Fibroblast of lung (primary cell): ENCODE measurements around the gene PLEKHJ1. TPM values are rescaled to one million over a fixed set of nuclear protein-coding genes. Genes with fewer than 3 reads are reported as not detected.
A peak's percentile ranks its signal among the peaks of the same experiment; 100 is the strongest.

Source experiments
- DNase-seq, 2 donors: peaks; one replicate each; pipeline versions ENCODE4 v3.0.0 to v3.0.0-alpha.2; 2010; ENCODE audit warnings: low read depth in 2 of 2
- H2AFZ ChIP-seq: 2 replicates; pipeline ENCODE4 v1.5.1; 2012; ENCODE audit warnings: low read length, control low read depth, inconsistent platforms
- H3K27ac ChIP-seq: 2 replicates; pipeline ENCODE4 v1.5.1; 2011; ENCODE audit warnings: low read length, control low read depth; ENCODE audit not compliant: insufficient read depth
- H3K27me3 ChIP-seq: 2 replicates; pipeline ENCODE4 v1.5.1; 2011; ENCODE audit warnings: mild to moderate bottlenecking, low read length; ENCODE audit not compliant: control insufficient read depth, insufficient read depth
- H3K36me3 ChIP-seq: 2 replicates; pipeline ENCODE4 v1.5.1; 2011; ENCODE audit warnings: low read length; ENCODE audit not compliant: control insufficient read depth, insufficient read depth
- H3K4me1 ChIP-seq: 2 replicates; pipeline ENCODE4 v1.5.1; 2011; ENCODE audit warnings: low read length; ENCODE audit not compliant: control insufficient read depth, insufficient read depth; ENCODE audit errors: extremely low read depth
- H3K4me2 ChIP-seq: 2 replicates; pipeline ENCODE4 v1.5.1; 2011; ENCODE audit warnings: low read length, control low read depth; ENCODE audit not compliant: insufficient read depth; ENCODE audit errors: extremely low read depth
- H3K4me3 ChIP-seq, 4 experiments: fragments of 200-600 bp in 1 of 4; sonication (generic) in 1 of 4; replicated peaks in 1 of 4; 2 replicates each; pipeline ENCODE4 v1.5.1; 2011 to 2016; ENCODE audit warnings: low read length in 4 of 4, low read depth in 3 of 4, mild to moderate bottlenecking in 3 of 4, control low read depth in 2 of 4, inconsistent platforms in 1 of 4, mixed read lengths in 1 of 4; ENCODE audit not compliant: insufficient read depth in 1 of 4; ENCODE audit errors: control extremely low read depth in 1 of 4
- H3K79me2 ChIP-seq: 2 replicates; pipeline ENCODE4 v1.5.1; 2012; ENCODE audit warnings: mild to moderate bottlenecking, low read length, inconsistent platforms; ENCODE audit not compliant: control insufficient read depth, insufficient read depth
- H3K9ac ChIP-seq: 2 replicates; pipeline ENCODE4 v1.5.1; 2011; ENCODE audit warnings: mild to moderate bottlenecking, low read length, control low read depth; ENCODE audit not compliant: insufficient read depth
- H3K9me3 ChIP-seq: 2 replicates; pipeline ENCODE4 v1.5.1; 2012; ENCODE audit warnings: low read depth, low read length; ENCODE audit not compliant: control insufficient read depth, insufficient read depth
- H4K20me1 ChIP-seq: 2 replicates; pipeline ENCODE4 v1.5.1; 2011; ENCODE audit warnings: low read length; ENCODE audit not compliant: control insufficient read depth, insufficient read depth; ENCODE audit errors: extremely low read depth
- EZH2 ChIP-seq: IDR thresholded peaks from 2 replicates; pipeline ENCODE4 v1.5.1; 2012; ENCODE audit warnings: low read length, control low read depth, mild to moderate bottlenecking; ENCODE audit errors: missing control alignments
- polyA plus RNA-seq, 2 donors: library from polyadenylated mRNA; depleted of rRNA in 1 of 2; stranded (reverse) in 1 of 2; unstranded in 1 of 2; fragments of >200 nt; gene quantifications; 2 replicates each; pipeline ENCODE4 v1.2.1, GENCODE V29; 2011 to 2012; ENCODE audit warnings: missing spikeins in 1 of 2
- total RNA-seq: library from RNA; depleted of rRNA; stranded (reverse); fragments of >200 nt; gene quantifications from 2 replicates; pipeline ENCODE4 v1.2.1, GENCODE V29; 2014
- TF ChIP-seq, protein P1 (sequence below), 2 donors: IDR thresholded peaks in 1 of 2; conservative IDR thresholded peaks in 1 of 2; 1 replicate in 1 of 2; 2 replicates in 1 of 2; pipeline ENCODE4 v1.5.1; 2011 to 2012; ENCODE audit warnings: low read length in 2 of 2, control low read depth in 1 of 2, inconsistent platforms in 1 of 2, low read depth in 1 of 2, mild to moderate bottlenecking in 1 of 2

The PLEKHJ1 gene
- total and polyA plus RNA-seq, 2 donors (not counting 1 experiment from before 2014, with no cell fraction given): 34.9 to 61.3 TPM

DNA sequence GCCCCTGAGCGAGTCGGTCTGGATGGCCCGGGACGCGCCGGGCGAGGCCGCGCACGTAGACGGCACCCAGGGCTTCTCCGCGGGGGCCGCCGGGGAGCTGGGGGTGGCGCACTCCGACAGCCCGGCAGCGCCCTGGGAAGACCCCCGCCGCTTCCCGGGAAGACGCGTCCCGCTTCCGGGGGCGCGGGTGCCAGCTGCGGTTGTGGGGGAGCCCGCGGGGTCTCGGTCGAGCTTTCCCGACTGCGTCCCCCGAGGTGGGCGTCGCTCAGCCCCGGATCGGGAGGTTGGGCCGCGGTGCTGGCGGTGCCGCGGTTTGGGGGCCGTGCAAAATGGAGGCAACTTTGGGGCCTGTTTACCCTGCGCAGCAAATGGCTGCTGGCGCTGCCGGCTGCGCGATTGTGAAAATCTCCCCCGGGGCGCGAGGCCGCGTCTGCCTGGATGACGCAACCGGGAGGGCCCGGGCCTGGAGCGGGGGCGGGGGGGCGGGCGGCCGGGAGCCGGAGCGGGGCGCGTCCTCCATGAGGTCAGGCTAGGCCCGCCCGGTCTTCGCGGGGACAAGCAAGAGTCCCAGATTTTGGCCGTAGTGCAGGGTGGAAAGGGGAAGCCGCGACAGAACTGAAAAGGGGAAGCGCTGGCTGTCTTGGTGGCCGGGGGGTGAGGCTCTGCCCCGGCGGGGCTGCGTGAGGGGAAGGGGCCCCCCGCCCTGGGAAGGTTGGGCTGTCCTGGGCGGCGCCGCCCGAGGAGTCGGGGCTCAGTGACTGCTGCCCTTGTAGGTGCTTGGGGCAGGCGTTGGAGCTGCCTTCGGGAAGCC lies 34.5 kb upstream of the PLEKHJ1 start:
- peak overlapping the region; percentile 97 for H3K9ac ChIP-seq
- H3K4me1 ChIP-seq: peaks cover 17% of the 10 kb centered on the region
- H3K4me2 ChIP-seq: peak overlapping the region; percentile 42
- H3K27me3 ChIP-seq: no peaks in the 10 kb centered on the region
- no peak overlapping the region for H2AFZ ChIP-seq
- H3K36me3 ChIP-seq: peaks cover 20% of the 10 kb centered on the region
- peaks cover 57% of the 10 kb centered on the region for H3K79me2 ChIP-seq
- H3K4me3 ChIP-seq: peak overlapping the region; percentile 66 to 99 (median 84)
- peak overlapping the region; percentile 95 for H3K27ac ChIP-seq
- peaks cover 4% of the 10 kb centered on the region for H4K20me1 ChIP-seq
- DNase-seq: peak; percentile 82 to 89
- TF ChIP-seq, protein P1, sequence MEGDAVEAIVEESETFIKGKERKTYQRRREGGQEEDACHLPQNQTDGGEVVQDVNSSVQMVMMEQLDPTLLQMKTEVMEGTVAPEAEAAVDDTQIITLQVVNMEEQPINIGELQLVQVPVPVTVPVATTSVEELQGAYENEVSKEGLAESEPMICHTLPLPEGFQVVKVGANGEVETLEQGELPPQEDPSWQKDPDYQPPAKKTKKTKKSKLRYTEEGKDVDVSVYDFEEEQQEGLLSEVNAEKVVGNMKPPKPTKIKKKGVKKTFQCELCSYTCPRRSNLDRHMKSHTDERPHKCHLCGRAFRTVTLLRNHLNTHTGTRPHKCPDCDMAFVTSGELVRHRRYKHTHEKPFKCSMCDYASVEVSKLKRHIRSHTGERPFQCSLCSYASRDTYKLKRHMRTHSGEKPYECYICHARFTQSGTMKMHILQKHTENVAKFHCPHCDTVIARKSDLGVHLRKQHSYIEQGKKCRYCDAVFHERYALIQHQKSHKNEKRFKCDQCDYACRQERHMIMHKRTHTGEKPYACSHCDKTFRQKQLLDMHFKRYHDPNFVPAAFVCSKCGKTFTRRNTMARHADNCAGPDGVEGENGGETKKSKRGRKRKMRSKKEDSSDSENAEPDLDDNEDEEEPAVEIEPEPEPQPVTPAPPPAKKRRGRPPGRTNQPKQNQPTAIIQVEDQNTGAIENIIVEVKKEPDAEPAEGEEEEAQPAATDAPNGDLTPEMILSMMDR (conservative IDR thresholded peaks at IDR 0.05 in 1 of 2, IDR thresholded peaks at IDR 0.05 in 1 of 2; ENCODE audit: low read depth in 1 of 2, low read length in 2 of 2): no peak
- TF ChIP-seq EZH2: no peak
- no peaks in the 10 kb centered on the region for H3K9me3 ChIP-seq

DNA sequence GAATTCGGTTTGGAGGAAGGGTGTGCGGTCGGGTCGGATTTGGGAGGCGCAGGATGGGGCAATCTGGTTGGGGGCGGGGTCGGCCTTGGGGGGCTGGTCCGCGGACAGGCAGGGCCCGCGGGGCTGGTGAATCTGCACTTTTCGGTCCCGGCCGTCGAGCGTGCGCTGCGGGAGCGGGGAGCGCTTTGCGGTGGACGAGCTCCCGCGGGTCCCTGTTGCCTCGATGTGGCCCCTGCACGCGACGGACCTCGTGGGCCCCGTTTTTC lies 34.0 kb upstream of the PLEKHJ1 start:
- peak overlapping the region; percentile 97 for H3K9ac ChIP-seq
- peak overlapping the region; percentile 65 to 99 (median 82) for H3K4me3 ChIP-seq
- H3K9me3 ChIP-seq: no peaks in the 10 kb centered on the region
- TF ChIP-seq, protein P1 (conservative IDR thresholded peaks at IDR 0.05 in 1 of 2, IDR thresholded peaks at IDR 0.05 in 1 of 2; ENCODE audit: low read depth in 1 of 2, low read length in 2 of 2): no peak
- no peak for TF ChIP-seq EZH2
- H3K27me3 ChIP-seq: no peaks in the 10 kb centered on the region
- H4K20me1 ChIP-seq: peaks cover 4% of the 10 kb centered on the region
- peak overlapping the region; percentile 95 for H3K27ac ChIP-seq
- no peak for DNase-seq
- peaks cover 52% of the 10 kb centered on the region for H3K79me2 ChIP-seq
- H2AFZ ChIP-seq: no peak overlapping the region
- H3K4me2 ChIP-seq: no peak overlapping the region
- peaks cover 16% of the 10 kb centered on the region for H3K36me3 ChIP-seq
- H3K4me1 ChIP-seq: peaks cover 17% of the 10 kb centered on the region

DNA sequence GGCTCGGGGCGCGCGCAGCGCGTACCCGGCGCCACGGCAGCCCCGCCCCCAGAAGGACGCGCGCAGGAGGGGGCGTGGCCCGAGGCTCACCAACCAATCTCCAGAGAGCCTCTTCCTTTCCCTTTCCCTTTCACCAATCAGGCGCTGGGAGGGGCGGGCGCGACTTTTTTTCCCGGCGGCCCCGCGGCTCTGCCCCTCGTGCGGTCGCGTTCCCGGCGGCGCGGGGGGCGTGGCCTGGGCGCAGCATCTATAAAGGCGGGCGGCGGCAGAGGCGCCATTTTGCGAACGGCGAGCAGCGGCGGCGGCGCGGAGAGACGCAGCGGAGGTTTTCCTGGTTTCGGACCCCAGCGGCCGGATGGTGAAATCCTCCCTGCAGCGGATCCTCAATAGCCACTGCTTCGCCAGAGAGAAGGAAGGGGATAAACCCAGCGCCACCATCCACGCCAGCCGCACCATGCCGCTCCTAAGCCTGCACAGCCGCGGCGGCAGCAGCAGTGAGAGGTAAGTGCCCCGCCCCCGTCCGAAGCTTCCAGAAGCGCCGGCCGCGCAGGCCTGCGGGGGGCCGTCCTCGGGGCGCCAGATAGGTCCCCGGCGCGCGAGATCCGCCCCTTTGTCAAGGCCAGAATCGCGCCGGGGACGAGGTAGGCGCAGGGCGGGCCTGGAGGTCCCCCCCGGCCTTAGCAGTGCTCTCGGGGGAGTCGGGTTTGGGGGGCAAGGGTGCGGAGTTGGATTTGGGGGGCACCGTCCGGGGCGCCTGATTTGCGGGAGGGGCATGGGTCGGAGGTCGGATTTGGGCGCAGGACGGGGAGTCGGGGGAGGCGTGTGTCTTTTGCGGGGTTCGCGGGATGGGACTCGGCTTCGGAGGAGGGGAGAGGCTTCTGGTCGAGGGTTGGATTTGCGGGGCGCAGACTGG lies 33.4 kb upstream of the PLEKHJ1 start:
- Histone ChIP-seq H3K27me3 (no peaks in the 10 kb centered on the region), H3K4me2 (no peak overlapping the region), H3K9me3 (no peaks in the 10 kb centered on the region), H4K20me1 (peaks cover 4% of the 10 kb centered on the region), H3K79me2 (peaks cover 49% of the 10 kb centered on the region), H3K27ac (peak overlapping the region; percentile 95), H3K36me3 (peaks cover 15% of the 10 kb centered on the region), H3K4me1 (peaks cover 17% of the 10 kb centered on the region), H3K9ac (peak overlapping the region; percentile 97), H3K4me3 (peak overlapping the region; percentile 66 to 99 (median 86)), H2AFZ (no peak overlapping the region)
- TF ChIP-seq, protein P1 (conservative IDR thresholded peaks at IDR 0.05 in 1 of 2, IDR thresholded peaks at IDR 0.05 in 1 of 2; ENCODE audit: low read depth in 1 of 2, low read length in 2 of 2): no peak
- TF ChIP-seq EZH2: no peak
- peak; percentile 91 to 96 for DNase-seq
